OCI-LY1 (cell line): ENCODE results near the gene BNC1.
A peak's percentile ranks its signal among the peaks of the same experiment; 100 is the strongest.

Experiments
- H2AFZ ChIP-seq: fragments of 200-600 bp; sonication (generic), shearing (Covaris generic); 2 replicates; pipeline ENCODE4 v1.6.0; 2014; ENCODE audit warnings: antibody characterized with exemption, mild to moderate bottlenecking, low read length
- H3F3A ChIP-seq: fragments of 200-600 bp; sonication (generic), shearing (Covaris generic); 2 replicates; pipeline ENCODE4 v1.6.0; 2014; ENCODE audit warnings: mild to moderate bottlenecking, antibody characterized with exemption, low read length, moderate library complexity; ENCODE audit not compliant: insufficient read depth
- H3K27ac ChIP-seq: fragments of 200-600 bp; sonication (generic); 2 replicates; pipeline ENCODE4 v1.5.1; 2014; ENCODE audit warnings: low read length, mixed run types, mild to moderate bottlenecking, low read depth; ENCODE audit not compliant: poor library complexity, severe bottlenecking
- H3K27me3 ChIP-seq: fragments of 200-600 bp; sonication (generic); 2 replicates; pipeline ENCODE4 v1.6.0; 2014; ENCODE audit warnings: antibody characterized with exemption, mild to moderate bottlenecking, low read length, moderate library complexity; ENCODE audit not compliant: insufficient read depth
- H3K36me3 ChIP-seq: fragments of 200-600 bp; sonication (generic); 2 replicates; pipeline ENCODE4 v1.6.1; 2014; ENCODE audit warnings: mild to moderate bottlenecking, antibody characterized with exemption, low read length, moderate library complexity, mixed read lengths; ENCODE audit not compliant: insufficient read depth
- H3K4me1 ChIP-seq: fragments of 200-600 bp; sonication (generic); 2 replicates; pipeline ENCODE4 v1.5.1; 2014; ENCODE audit warnings: mild to moderate bottlenecking, low read length, moderate library complexity; ENCODE audit not compliant: insufficient read depth, severe bottlenecking
- H3K4me2 ChIP-seq: fragments of 200-600 bp; sonication (generic), shearing (Covaris generic); 2 replicates; pipeline ENCODE4 v1.6.1; 2014; ENCODE audit warnings: low read length
- H3K4me3 ChIP-seq: fragments of 200-600 bp; sonication (generic); 2 replicates; pipeline ENCODE4 v1.5.1; 2014; ENCODE audit warnings: low read length, low read depth, mild to moderate bottlenecking, mixed read lengths; ENCODE audit not compliant: poor library complexity, severe bottlenecking
- H3K79me2 ChIP-seq: fragments of 200-600 bp; shearing (Covaris generic); 2 replicates; pipeline ENCODE4 v1.6.1; 2016; ENCODE audit warnings: mixed run types, low read length, mixed read lengths; ENCODE audit not compliant: insufficient read depth
- H3K9ac ChIP-seq: fragments of 200-600 bp; sonication (generic), shearing (Covaris generic); 2 replicates; pipeline ENCODE4 v1.6.1; 2014; ENCODE audit warnings: mild to moderate bottlenecking, low read length, mixed read lengths
- H3K9me2 ChIP-seq: fragments of 200-600 bp; sonication (generic), shearing (Covaris generic); 2 replicates; pipeline ENCODE4 v1.6.1; 2014; ENCODE audit warnings: low read depth, mild to moderate bottlenecking, low read length, mixed read lengths
- H3K9me3 ChIP-seq: fragments of 200-600 bp; shearing (Covaris generic); 2 replicates; pipeline ENCODE4 v1.6.1; 2014; ENCODE audit warnings: low read length, mixed read lengths
- H4K20me1 ChIP-seq: fragments of 200-600 bp; sonication (generic), shearing (Covaris generic); 2 replicates; pipeline ENCODE4 v1.6.0; 2016; ENCODE audit warnings: mild to moderate bottlenecking, low read length; ENCODE audit not compliant: insufficient read depth
- EZH2 ChIP-seq: fragments of 200-600 bp; sonication (generic), shearing (Covaris generic); IDR thresholded peaks from 2 replicates; pipeline ENCODE4 v1.8.0; 2017; ENCODE audit warnings: borderline replicate concordance, mixed run types, mild to moderate bottlenecking, antibody characterized with exemption, low read length, moderate library complexity, mixed read lengths
- TF ChIP-seq, protein P1 (sequence below): fragments of 200-600 bp; sonication (generic), shearing (Covaris generic); IDR thresholded peaks from 2 replicates; pipeline ENCODE4 v1.5.1; 2017; ENCODE audit warnings: mild to moderate bottlenecking, antibody characterized with exemption, low read length, moderate library complexity, mixed read lengths

Gene BNC1

DNA sequence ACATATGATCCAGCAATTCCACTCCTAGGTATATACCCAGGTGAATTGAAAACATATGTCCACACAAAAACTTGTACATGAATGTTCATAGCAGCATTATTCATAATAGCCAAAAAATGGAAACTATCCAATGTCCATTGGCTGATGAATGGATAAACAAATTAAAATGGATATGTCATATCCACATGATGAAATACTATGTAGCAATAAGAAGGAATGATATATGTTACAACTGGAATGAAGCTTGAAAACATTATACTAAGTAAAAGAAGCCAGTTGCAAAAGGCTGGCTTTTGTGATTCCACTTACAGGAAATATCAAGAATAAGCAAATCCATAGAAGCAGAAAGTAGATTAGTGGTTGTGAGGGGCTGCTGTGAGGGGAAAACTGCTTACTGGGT is 33.7 kb downstream of the BNC1 start:
- Histone ChIP-seq H2AFZ (no peak overlapping the region), H3F3A (no peaks in the 10 kb centered on the region), H3K27me3 (no peaks in the 10 kb centered on the region), H3K4me2 (no peak overlapping the region), H3K9me3 (no peaks in the 10 kb centered on the region), H3K9me2 (no peaks in the 10 kb centered on the region), H3K9ac (no peak overlapping the region), H4K20me1 (no peaks in the 10 kb centered on the region), H3K27ac (no peak overlapping the region), H3K4me3 (no peak overlapping the region), H3K4me1 (no peaks in the 10 kb centered on the region), H3K79me2 (no peaks in the 10 kb centered on the region), H3K36me3 (no peaks in the 10 kb centered on the region)
- TF ChIP-seq EZH2 = no peak
- TF ChIP-seq, protein P1, sequence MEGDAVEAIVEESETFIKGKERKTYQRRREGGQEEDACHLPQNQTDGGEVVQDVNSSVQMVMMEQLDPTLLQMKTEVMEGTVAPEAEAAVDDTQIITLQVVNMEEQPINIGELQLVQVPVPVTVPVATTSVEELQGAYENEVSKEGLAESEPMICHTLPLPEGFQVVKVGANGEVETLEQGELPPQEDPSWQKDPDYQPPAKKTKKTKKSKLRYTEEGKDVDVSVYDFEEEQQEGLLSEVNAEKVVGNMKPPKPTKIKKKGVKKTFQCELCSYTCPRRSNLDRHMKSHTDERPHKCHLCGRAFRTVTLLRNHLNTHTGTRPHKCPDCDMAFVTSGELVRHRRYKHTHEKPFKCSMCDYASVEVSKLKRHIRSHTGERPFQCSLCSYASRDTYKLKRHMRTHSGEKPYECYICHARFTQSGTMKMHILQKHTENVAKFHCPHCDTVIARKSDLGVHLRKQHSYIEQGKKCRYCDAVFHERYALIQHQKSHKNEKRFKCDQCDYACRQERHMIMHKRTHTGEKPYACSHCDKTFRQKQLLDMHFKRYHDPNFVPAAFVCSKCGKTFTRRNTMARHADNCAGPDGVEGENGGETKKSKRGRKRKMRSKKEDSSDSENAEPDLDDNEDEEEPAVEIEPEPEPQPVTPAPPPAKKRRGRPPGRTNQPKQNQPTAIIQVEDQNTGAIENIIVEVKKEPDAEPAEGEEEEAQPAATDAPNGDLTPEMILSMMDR = no peak

DNA sequence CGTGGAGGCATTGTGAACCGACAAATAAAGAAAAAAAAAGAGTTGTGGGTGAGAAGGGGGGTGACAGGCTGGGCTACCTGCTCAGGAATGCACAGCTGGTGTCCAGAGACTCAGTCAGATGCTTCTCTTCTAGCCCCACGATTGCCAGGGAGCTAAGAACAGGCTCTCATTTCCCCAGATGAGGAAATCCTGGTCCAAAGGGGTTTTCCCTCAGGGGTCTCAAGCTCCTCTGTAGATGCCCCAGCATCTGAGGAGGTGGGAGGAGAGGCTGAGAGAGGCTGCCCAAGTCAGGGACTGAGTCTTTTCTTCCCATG is 35.5 kb downstream of the BNC1 start:
- Histone ChIP-seq H3K27me3 (no peaks in the 10 kb centered on the region), H3K4me2 (no peak overlapping the region), H3K27ac (no peak overlapping the region), H3K79me2 (no peaks in the 10 kb centered on the region), H3K36me3 (no peaks in the 10 kb centered on the region), H3K9ac (no peak overlapping the region), H3K9me3 (no peaks in the 10 kb centered on the region), H3K9me2 (no peaks in the 10 kb centered on the region), H3K4me3 (no peak overlapping the region), H3K4me1 (no peaks in the 10 kb centered on the region), H4K20me1 (no peaks in the 10 kb centered on the region), H3F3A (no peaks in the 10 kb centered on the region), H2AFZ (no peak overlapping the region)
- TF ChIP-seq, protein P1 = no peak
- no peak for TF ChIP-seq EZH2

DNA sequence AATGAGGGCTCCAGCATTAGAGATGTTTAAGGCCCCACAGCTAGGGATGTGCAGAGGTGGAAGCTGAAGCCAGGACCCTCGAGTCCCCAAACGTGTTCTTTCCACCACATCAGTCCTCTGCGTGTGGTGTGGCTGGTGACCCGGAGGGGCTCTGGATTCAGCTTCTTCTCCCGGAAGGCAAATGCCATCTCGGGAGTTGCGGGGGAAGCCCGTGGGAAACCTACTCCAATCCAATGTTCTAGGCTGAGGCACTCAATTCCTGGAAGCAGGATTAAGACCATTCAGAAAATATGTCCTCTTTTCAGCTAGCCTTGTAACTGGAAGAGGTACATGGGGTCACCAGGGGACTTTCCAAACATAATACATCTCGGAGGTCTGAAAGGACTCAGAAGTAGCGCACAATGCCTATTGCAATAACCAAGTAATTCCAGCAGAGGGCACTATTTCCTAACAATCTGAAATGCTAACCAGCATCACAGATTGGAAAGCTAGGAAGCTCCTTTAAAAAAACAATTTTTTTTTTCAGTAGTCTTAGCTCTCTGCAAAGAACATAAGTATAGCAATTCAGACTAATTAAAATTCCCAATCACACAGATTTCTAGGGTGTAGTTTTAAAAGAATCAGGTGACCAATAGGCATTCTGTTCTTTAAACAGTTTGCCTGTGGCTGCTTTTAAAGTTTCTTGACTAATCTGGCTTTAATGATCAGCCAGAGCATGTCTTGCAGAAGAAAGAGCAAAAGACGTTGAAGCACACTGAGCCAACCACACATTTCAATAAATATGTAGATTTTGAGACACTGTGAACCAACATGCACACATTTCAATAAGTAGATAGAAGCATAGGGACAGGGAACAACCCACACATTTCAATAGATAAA is 36.1 kb downstream of the BNC1 start:
- Histone ChIP-seq H3K4me1 (no peaks in the 10 kb centered on the region), H3K9me2 (no peaks in the 10 kb centered on the region), H4K20me1 (no peaks in the 10 kb centered on the region), H3F3A (no peaks in the 10 kb centered on the region), H3K9me3 (no peaks in the 10 kb centered on the region), H3K4me3 (no peak overlapping the region), H2AFZ (no peak overlapping the region), H3K27ac (no peak overlapping the region), H3K9ac (no peak overlapping the region), H3K4me2 (no peak overlapping the region), H3K27me3 (no peaks in the 10 kb centered on the region), H3K79me2 (no peaks in the 10 kb centered on the region), H3K36me3 (no peaks in the 10 kb centered on the region)
- TF ChIP-seq, protein P1 = peak; percentile 81
- TF ChIP-seq EZH2 = no peak
